Measurements from ENCODE around the gene HSPBP1. TPM values are rescaled to one million over a fixed set of nuclear protein-coding genes. Genes with fewer than 3 reads are reported as not detected.

HSPBP1 gene
- polyA plus RNA-seq, 1 donor from 2014 or later: 61.1 TPM

DNA sequence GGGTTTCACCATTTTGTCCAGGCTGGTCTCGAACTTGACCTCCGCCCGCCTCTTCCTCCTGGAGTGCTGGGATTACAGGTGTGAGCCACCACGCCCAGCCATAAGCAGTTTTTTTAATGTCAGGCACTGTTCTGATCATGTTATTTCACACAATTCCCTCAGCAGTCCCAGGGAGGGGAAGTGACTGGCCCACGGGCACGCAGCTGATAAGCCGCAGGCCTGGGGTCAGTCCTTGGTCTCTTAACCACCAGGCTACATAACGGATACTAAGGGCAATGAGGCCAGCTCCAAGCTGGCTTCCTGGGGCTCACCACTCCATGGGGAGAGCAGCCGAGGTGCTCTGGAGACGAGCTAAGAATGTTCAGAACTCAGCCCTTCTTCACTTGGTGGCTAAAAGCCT lies 17.4 kb upstream of the HSPBP1 start:
- Histone ChIP-seq H3K4me3 (ENCODE audit: low read length) (no peak overlapping the region), H3K9me3 (ENCODE audit: low read length) (no peaks in the 10 kb centered on the region), H3K79me2 (replicated peaks; ENCODE audit: insufficient read depth, low read length) (no peaks in the 10 kb centered on the region), H3K9me2 (ENCODE audit: insufficient read depth, low read length) (no peaks in the 10 kb centered on the region), H3K27ac (ENCODE audit: low read length) (no peak overlapping the region), H3K4me2 (ENCODE audit: low read length) (no peak overlapping the region), H2AFZ (ENCODE audit: low read depth, low read length) (no peak overlapping the region), H3K9ac (ENCODE audit: low read length) (no peak overlapping the region), H3F3A (ENCODE audit: insufficient read depth, low read length, poor library complexity, severe bottlenecking) (no peaks in the 10 kb centered on the region), H3K27me3 (ENCODE audit: insufficient read depth, low read depth, low read length) (no peaks in the 10 kb centered on the region), H4K20me1 (ENCODE audit: insufficient read depth) (no peaks in the 10 kb centered on the region), H3K36me3 (ENCODE audit: insufficient read depth, low read length) (no peaks in the 10 kb centered on the region)
- TF ChIP-seq RAD21 (conservative IDR thresholded peaks at IDR 0.05) (no peak), EP300 (conservative IDR thresholded peaks at IDR 0.05; ENCODE audit: poor library complexity, severe bottlenecking) (no peak), SMC3 (conservative IDR thresholded peaks at IDR 0.05; ENCODE audit: poor library complexity) (no peak), MXI1 (conservative IDR thresholded peaks at IDR 0.05; ENCODE audit: poor library complexity, severe bottlenecking) (no peak), POLR2AphosphoS5 (IDR thresholded peaks at IDR 0.05) (no peak), TAF1 (IDR thresholded peaks at IDR 0.05; ENCODE audit: low read depth) (no peak), EZH2 (IDR thresholded peaks at IDR 0.05; ENCODE audit: borderline replicate concordance, insufficient read depth, low read length, poor library complexity, severe bottlenecking) (no peak)
- TF ChIP-seq, protein P1, sequence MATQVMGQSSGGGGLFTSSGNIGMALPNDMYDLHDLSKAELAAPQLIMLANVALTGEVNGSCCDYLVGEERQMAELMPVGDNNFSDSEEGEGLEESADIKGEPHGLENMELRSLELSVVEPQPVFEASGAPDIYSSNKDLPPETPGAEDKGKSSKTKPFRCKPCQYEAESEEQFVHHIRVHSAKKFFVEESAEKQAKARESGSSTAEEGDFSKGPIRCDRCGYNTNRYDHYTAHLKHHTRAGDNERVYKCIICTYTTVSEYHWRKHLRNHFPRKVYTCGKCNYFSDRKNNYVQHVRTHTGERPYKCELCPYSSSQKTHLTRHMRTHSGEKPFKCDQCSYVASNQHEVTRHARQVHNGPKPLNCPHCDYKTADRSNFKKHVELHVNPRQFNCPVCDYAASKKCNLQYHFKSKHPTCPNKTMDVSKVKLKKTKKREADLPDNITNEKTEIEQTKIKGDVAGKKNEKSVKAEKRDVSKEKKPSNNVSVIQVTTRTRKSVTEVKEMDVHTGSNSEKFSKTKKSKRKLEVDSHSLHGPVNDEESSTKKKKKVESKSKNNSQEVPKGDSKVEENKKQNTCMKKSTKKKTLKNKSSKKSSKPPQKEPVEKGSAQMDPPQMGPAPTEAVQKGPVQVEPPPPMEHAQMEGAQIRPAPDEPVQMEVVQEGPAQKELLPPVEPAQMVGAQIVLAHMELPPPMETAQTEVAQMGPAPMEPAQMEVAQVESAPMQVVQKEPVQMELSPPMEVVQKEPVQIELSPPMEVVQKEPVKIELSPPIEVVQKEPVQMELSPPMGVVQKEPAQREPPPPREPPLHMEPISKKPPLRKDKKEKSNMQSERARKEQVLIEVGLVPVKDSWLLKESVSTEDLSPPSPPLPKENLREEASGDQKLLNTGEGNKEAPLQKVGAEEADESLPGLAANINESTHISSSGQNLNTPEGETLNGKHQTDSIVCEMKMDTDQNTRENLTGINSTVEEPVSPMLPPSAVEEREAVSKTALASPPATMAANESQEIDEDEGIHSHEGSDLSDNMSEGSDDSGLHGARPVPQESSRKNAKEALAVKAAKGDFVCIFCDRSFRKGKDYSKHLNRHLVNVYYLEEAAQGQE (IDR thresholded peaks at IDR 0.05; ENCODE audit: borderline replicate concordance): no peak
- TF ChIP-seq, protein P2, sequence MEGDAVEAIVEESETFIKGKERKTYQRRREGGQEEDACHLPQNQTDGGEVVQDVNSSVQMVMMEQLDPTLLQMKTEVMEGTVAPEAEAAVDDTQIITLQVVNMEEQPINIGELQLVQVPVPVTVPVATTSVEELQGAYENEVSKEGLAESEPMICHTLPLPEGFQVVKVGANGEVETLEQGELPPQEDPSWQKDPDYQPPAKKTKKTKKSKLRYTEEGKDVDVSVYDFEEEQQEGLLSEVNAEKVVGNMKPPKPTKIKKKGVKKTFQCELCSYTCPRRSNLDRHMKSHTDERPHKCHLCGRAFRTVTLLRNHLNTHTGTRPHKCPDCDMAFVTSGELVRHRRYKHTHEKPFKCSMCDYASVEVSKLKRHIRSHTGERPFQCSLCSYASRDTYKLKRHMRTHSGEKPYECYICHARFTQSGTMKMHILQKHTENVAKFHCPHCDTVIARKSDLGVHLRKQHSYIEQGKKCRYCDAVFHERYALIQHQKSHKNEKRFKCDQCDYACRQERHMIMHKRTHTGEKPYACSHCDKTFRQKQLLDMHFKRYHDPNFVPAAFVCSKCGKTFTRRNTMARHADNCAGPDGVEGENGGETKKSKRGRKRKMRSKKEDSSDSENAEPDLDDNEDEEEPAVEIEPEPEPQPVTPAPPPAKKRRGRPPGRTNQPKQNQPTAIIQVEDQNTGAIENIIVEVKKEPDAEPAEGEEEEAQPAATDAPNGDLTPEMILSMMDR (IDR thresholded peaks at IDR 0.05; ENCODE audit: poor library complexity, severe bottlenecking): no peak

DNA sequence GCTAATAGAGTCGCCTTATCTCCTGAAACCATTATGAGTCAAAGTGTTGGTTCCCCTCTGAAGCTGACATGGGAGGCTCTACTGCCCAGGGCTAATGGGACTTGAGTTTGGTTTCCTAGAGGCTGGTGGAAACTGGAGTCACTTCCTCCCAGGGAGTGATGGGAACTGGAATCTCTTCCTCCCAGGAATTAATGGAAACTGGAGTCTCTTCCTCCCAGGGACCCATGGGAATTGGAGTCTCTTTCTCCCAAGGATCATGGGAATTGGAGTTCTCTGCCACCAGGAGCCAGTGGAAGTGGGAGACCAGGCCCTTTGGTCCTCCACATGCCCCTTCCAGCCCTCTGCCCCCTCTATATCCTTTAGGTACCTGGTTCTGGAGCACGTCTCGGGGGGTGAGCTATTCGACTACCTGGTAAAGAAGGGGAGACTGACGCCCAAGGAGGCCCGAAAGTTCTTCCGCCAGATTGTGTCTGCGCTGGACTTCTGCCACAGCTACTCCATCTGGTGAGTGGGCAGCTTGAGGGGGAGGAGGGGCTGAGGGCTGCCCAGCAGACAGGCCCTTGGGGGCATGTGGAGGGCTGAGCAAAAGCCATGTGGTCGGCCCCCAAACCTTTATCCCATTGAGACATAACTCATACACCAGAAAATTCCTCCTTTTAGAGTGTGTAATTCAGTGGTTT lies 9.3 kb upstream of the HSPBP1 start:
- Histone ChIP-seq H3K9me2 (ENCODE audit: insufficient read depth, low read length) (no peaks in the 10 kb centered on the region), H3K27me3 (ENCODE audit: insufficient read depth, low read depth, low read length) (no peaks in the 10 kb centered on the region), H3K9ac (ENCODE audit: low read length) (no peak overlapping the region), H4K20me1 (ENCODE audit: insufficient read depth) (no peaks in the 10 kb centered on the region), H3F3A (ENCODE audit: insufficient read depth, low read length, poor library complexity, severe bottlenecking) (no peaks in the 10 kb centered on the region), H3K9me3 (ENCODE audit: low read length) (no peaks in the 10 kb centered on the region), H3K36me3 (ENCODE audit: insufficient read depth, low read length) (peaks cover 4% of the 10 kb centered on the region), H3K27ac (ENCODE audit: low read length) (no peak overlapping the region), H2AFZ (ENCODE audit: low read depth, low read length) (no peak overlapping the region), H3K79me2 (replicated peaks; ENCODE audit: insufficient read depth, low read length) (peaks cover 14% of the 10 kb centered on the region), H3K4me2 (ENCODE audit: low read length) (no peak overlapping the region), H3K4me3 (ENCODE audit: low read length) (no peak overlapping the region)
- TF ChIP-seq RAD21 (conservative IDR thresholded peaks at IDR 0.05): no peak
- no peak for TF ChIP-seq EP300 (conservative IDR thresholded peaks at IDR 0.05; ENCODE audit: poor library complexity, severe bottlenecking)
- TF ChIP-seq, protein P1 (IDR thresholded peaks at IDR 0.05; ENCODE audit: borderline replicate concordance): no peak
- TF ChIP-seq TAF1 (IDR thresholded peaks at IDR 0.05; ENCODE audit: low read depth): no peak
- no peak for TF ChIP-seq EZH2 (IDR thresholded peaks at IDR 0.05; ENCODE audit: borderline replicate concordance, insufficient read depth, low read length, poor library complexity, severe bottlenecking)
- no peak for TF ChIP-seq POLR2AphosphoS5 (IDR thresholded peaks at IDR 0.05)
- TF ChIP-seq, protein P2 (IDR thresholded peaks at IDR 0.05; ENCODE audit: poor library complexity, severe bottlenecking): no peak
- TF ChIP-seq MXI1 (conservative IDR thresholded peaks at IDR 0.05; ENCODE audit: poor library complexity, severe bottlenecking): no peak
- TF ChIP-seq SMC3 (conservative IDR thresholded peaks at IDR 0.05; ENCODE audit: poor library complexity): no peak

Measured in neural cell (in vitro differentiated cells).